Caco-2 (cell line): ENCODE data around the gene SHTN1. TPM values are rescaled to one million over a fixed set of nuclear protein-coding genes. Genes with fewer than 3 reads are reported as not detected.

ENCODE experiments used
- BruUV-seq: library from RNA; stranded (reverse); fragments of 400-500 nt; replicated peaks from 2 replicates; lab custom pipeline; 2021; lab: Mats Ljungman, UMichigan
- CTCF ChIA-PET: fragments of 300-600 bp; sonication (Branson Sonifier 250); formaldehyde crosslinking; loops from one replicate; lab custom pipeline; 2022; ENCODE audit warnings: antibody characterized with exemption; lab: Charles Lee
- POLR2A ChIA-PET: fragments of 300-600 bp; sonication (Branson Sonifier 250); formaldehyde crosslinking; loops from one replicate; lab custom pipeline; 2022; ENCODE audit warnings: antibody characterized with exemption; lab: Charles Lee
- DNase-seq, 2 experiments: peaks; one replicate each; pipeline versions ENCODE4 v3.0.0 to v3.0.0-alpha.2; 2020 to 2022
- H3K27me3 ChIP-seq: replicated peaks from 2 replicates; pipeline ENCODE4 v1.6.0; 2011; ENCODE audit warnings: low read length; ENCODE audit not compliant: control insufficient read depth, insufficient read depth
- H3K36me3 ChIP-seq: 2 replicates; pipeline ENCODE4 v1.5.1; 2011; ENCODE audit warnings: low read length; ENCODE audit not compliant: control insufficient read depth, insufficient read depth
- H3K4me1 ChIP-seq: fragments of 250-450 bp; sonication (Bioruptor Pico); 2 replicates; pipeline ENCODE4 v1.5.1; 2020; ENCODE audit warnings: mild to moderate bottlenecking
- H3K4me3 ChIP-seq: 2 replicates; pipeline ENCODE4 v1.5.1; 2011; ENCODE audit warnings: low read depth, mild to moderate bottlenecking, control low read depth, low read length
- H3K9me3 ChIP-seq: fragments of 250-450 bp; sonication (Bioruptor Pico); 2 replicates; pipeline ENCODE4 v1.5.1; 2020; ENCODE audit warnings: mild to moderate bottlenecking, moderate library complexity
- H3K27ac Mint-ChIP-seq: one replicate; pipeline ENCODE4 v1.8.0; 2022; ENCODE audit warnings: mixed read lengths; ENCODE audit not compliant: unreplicated experiment
- H3K27me3 Mint-ChIP-seq: one replicate; pipeline ENCODE4 v1.8.0; 2022; ENCODE audit warnings: mixed read lengths; ENCODE audit not compliant: insufficient read depth, unreplicated experiment
- H3K36me3 Mint-ChIP-seq: one replicate; pipeline ENCODE4 v1.8.0; 2022; ENCODE audit warnings: mild to moderate bottlenecking, mixed read lengths; ENCODE audit not compliant: insufficient read depth, unreplicated experiment
- H3K4me1 Mint-ChIP-seq: one replicate; pipeline ENCODE4 v1.8.0; 2022; ENCODE audit warnings: low read depth, mixed read lengths; ENCODE audit not compliant: unreplicated experiment
- H3K4me3 Mint-ChIP-seq: one replicate; pipeline ENCODE4 v1.8.0; 2022; ENCODE audit warnings: mild to moderate bottlenecking, moderate library complexity, mixed read lengths; ENCODE audit not compliant: unreplicated experiment
- H3K9me3 Mint-ChIP-seq: one replicate; pipeline ENCODE4 v1.8.0; 2022; ENCODE audit warnings: mixed read lengths; ENCODE audit not compliant: unreplicated experiment
- CTCF ChIP-seq, 2 experiments: fragments of 200-600 bp in 1 of 2; IDR thresholded peaks; 1 replicate in 1 of 2; 2 replicates in 1 of 2; pipeline versions ENCODE4 v1.5.1 to v1.8.0; 2011 to 2022; ENCODE audit warnings: antibody characterized with exemption in 1 of 2, control low read depth in 1 of 2, inconsistent platforms in 1 of 2, low read depth in 1 of 2, low read length in 1 of 2, mild to moderate bottlenecking in 1 of 2, moderate library complexity in 1 of 2; ENCODE audit not compliant: insufficient read depth in 1 of 2, severe bottlenecking in 1 of 2, unreplicated experiment in 1 of 2
- intact Hi-C: fragments of 100-400 bp; cut with micrococcal nuclease; formaldehyde crosslinking; loops from one replicate; pipeline ENCODE4 v1.10.0; 2022; ENCODE audit not compliant: unreplicated experiment
- total RNA-seq: library from RNA; stranded (reverse); gene quantifications from 2 replicates; pipeline ENCODE4 v1.2.3, GENCODE V29; 2022

The SHTN1 gene
- total RNA-seq, 1 experiment from 2014 or later = 80.8 TPM

DNA sequence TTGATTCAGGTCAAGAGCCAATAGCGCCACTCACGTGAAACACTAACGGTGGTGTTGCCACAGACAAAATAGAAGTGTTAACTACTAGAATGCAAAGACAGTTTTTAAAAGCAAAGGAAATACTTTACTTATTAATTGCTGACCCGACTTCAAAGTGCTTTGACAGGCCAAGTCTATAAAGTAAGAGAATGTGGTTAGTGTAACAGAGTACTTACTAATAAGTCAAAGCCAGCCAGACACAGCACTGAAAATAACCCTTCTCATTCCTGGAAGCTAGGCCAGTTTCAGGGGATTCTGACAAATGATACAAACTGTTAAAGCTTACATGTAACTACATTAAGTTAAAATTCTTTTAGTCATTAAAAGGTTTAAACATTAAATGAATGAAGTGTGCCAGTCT, 105.4 kb downstream of the SHTN1 start:
- Histone ChIP-seq H3K27me3 (no peaks in the 10 kb centered on the region), H3K9me3 (no peaks in the 10 kb centered on the region), H3K4me1 (no peaks in the 10 kb centered on the region), H3K36me3 (no peaks in the 10 kb centered on the region), H3K4me3 (no peak overlapping the region)
- no peak for TF ChIP-seq CTCF (IDR thresholded peaks at IDR 0.05; ENCODE audit: insufficient read depth in 1 of 2, low read depth in 1 of 2, low read length in 1 of 2, severe bottlenecking in 1 of 2, unreplicated experiment in 1 of 2)
- Mint-ChIP-seq H3K27me3 (no peaks in the 10 kb centered on the region), H3K4me1 (no peaks in the 10 kb centered on the region), H3K27ac (no peak overlapping the region), H3K4me3 (no peak overlapping the region), H3K9me3 (peaks cover 8% of the 10 kb centered on the region), H3K36me3 (peaks cover 76% of the 10 kb centered on the region)
- ChIA-PET CTCF (no interaction called here), POLR2A (no interaction called here)
- BruUV-seq = no TSS peak
- no peak for DNase-seq
- intact Hi-C loops = no loop called here

GRCh38 chr10:116893686-116894037, 111.3 kb downstream of the SHTN1 start:
- ChIA-PET POLR2A (no interaction called here), CTCF (no interaction called here)
- H3K4me3 Mint-ChIP-seq = no peak overlapping the region
- H3K27ac Mint-ChIP-seq = no peak overlapping the region
- no peak for TF ChIP-seq CTCF (IDR thresholded peaks at IDR 0.05; ENCODE audit: insufficient read depth in 1 of 2, low read depth in 1 of 2, low read length in 1 of 2, severe bottlenecking in 1 of 2, unreplicated experiment in 1 of 2)
- no peaks in the 10 kb centered on the region for H3K27me3 Mint-ChIP-seq
- DNase-seq = no peak
- H3K9me3 Mint-ChIP-seq = no peaks in the 10 kb centered on the region
- no peak overlapping the region for H3K4me3 ChIP-seq
- BruUV-seq = no TSS peak
- intact Hi-C loops = no loop called here
- H3K4me1 ChIP-seq = peaks cover 12% of the 10 kb centered on the region
- H3K9me3 ChIP-seq = no peaks in the 10 kb centered on the region
- no peaks in the 10 kb centered on the region for H3K36me3 ChIP-seq
- peaks cover 67% of the 10 kb centered on the region for H3K36me3 Mint-ChIP-seq
- H3K4me1 Mint-ChIP-seq = peaks cover 14% of the 10 kb centered on the region
- no peaks in the 10 kb centered on the region for H3K27me3 ChIP-seq

DNA sequence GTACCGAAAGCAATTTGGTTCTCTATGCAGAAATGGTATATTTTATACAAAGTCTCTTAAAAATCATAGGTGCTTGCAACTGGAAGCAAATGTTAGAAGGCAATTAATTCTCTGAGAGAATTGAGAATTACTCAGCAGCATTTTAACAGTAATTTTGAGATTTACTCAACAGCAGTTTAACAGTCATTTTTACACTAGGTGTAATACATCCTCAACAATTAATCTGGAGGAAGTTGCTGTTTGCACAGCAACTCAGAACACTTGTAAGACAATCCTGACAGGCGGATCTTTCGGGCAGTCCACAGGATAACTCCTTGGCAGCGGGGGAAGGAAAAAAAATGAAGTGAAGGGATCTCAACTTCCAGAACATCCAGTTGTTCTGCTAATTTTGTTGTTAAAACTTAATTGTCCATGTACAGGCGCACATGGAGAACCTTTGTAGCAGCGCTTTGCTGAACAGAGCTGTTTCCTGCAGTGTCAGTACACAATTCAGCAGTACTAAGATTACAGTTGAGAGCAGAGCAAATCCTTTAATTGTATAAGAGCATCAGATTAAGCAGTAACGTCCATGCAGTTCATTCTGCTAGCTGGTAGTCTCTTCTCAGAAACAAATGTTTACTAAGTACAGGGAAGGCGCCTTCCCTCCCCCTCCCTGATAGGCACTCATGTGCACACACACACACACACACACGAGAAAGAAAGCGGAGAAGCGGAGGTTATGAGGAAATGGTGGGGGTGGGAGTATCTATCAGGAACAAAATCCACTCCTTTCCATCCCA, 111.9 kb downstream of the SHTN1 start:
- Histone ChIP-seq H3K4me3 (no peak overlapping the region), H3K36me3 (peaks cover 3% of the 10 kb centered on the region; the same call in 1 of the 2 replicates), H3K27me3 (no peaks in the 10 kb centered on the region), H3K4me1 (peaks cover 16% of the 10 kb centered on the region), H3K9me3 (no peaks in the 10 kb centered on the region)
- Mint-ChIP-seq H3K4me3 (no peak overlapping the region), H3K27me3 (no peaks in the 10 kb centered on the region), H3K4me1 (peaks cover 19% of the 10 kb centered on the region), H3K36me3 (peaks cover 73% of the 10 kb centered on the region), H3K27ac (no peak overlapping the region), H3K9me3 (no peaks in the 10 kb centered on the region)
- TF ChIP-seq CTCF (IDR thresholded peaks at IDR 0.05; ENCODE audit: insufficient read depth in 1 of 2, low read depth in 1 of 2, low read length in 1 of 2, severe bottlenecking in 1 of 2, unreplicated experiment in 1 of 2) = no peak
- no TSS peak for BruUV-seq
- DNase-seq = no peak
- ChIA-PET POLR2A (no interaction called here), CTCF (no interaction called here)
- intact Hi-C loops = no loop called here
